NCI-H82 (cell line): Measurements from ENCODE around the gene NUTM2B.
"Not testable (repeated sequence)": the region's sequence is repeated elsewhere in the genome, so short reads cannot be mapped to it uniquely, and the experiment has no call there.

Experiments
- DNase-seq: peaks from one replicate; lab custom pipeline; 2025; lab: John Stamatoyannopoulos, UW

The NUTM2B gene

DNA sequence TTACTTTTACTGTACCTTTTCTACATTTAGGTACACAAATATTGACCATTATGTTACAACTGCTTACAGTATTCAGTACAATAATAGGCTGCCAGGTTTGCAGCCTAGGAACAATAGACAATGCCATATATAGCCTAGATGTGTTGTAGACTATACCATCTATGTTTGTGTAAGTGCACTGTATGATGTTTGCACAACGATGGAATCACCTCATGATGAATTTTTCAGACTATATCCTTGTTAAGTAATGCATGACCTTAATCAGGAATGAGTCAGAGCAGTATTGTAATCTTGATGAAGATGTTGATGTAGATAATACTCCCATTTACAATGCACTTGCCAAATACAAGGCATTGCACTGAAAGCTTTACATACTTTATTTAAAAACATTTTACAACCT is 23.6 kb downstream of the NUTM2B start:
- DNase-seq: not testable (repeated sequence)

DNA sequence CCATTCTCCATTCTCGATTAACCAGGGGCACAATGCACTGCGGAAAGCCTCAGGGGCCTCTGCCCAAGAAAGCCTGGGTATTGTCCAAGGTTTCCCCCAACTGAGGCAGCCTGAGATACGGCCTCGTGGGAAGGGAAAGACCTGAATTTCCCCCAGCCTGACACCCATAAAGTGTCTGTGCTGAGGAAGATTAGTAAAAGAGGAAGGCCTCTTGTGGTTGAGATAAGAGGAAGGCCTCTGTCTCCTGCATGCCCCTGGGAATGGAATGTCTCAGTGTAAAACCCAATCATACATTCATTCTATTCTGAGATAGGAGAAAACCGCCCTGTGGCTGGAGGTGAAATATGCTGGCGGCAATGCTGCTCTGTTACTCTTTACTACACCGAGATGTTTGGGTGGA is 41.8 kb downstream of the NUTM2B start:
- not testable (repeated sequence) for DNase-seq

DNA sequence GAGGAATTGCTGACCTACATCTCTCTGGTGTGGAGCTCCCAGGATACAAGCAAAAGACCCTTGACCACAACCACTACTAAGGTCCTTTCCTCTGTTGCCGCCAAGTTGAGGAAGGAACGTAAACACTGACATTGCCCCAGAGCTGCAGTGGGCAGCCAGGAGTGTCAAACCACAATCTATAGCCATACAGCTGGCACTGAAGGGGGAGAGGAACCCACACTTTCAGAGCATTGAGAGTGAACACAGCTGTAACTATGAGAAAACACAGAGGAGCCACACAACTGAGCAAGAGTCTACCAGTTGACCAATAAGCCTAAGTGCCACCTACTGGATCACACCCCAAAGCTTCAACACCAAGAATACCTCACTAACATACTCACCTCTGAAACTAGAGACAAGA is 45.5 kb downstream of the NUTM2B start:
- not testable (repeated sequence) for DNase-seq

DNA sequence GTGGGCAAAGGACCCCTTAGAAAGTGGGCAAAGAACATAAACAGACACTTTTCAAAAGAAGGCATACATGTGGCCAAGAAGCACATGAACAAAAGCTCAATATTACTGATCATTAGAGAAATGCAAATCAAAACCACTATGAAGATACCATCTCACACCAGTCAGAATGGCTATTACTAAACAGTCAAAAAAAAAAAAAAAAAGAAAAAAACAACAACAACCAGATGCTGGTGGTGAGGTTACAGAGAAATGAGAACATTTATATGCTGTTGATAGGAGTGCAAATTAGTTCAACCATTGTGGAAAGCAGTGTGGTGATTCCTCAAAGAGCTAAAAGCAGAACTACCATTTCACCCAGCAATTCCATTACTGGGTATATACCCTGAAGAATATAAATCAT is 50.6 kb downstream of the NUTM2B start:
- not testable (repeated sequence) for DNase-seq

DNA sequence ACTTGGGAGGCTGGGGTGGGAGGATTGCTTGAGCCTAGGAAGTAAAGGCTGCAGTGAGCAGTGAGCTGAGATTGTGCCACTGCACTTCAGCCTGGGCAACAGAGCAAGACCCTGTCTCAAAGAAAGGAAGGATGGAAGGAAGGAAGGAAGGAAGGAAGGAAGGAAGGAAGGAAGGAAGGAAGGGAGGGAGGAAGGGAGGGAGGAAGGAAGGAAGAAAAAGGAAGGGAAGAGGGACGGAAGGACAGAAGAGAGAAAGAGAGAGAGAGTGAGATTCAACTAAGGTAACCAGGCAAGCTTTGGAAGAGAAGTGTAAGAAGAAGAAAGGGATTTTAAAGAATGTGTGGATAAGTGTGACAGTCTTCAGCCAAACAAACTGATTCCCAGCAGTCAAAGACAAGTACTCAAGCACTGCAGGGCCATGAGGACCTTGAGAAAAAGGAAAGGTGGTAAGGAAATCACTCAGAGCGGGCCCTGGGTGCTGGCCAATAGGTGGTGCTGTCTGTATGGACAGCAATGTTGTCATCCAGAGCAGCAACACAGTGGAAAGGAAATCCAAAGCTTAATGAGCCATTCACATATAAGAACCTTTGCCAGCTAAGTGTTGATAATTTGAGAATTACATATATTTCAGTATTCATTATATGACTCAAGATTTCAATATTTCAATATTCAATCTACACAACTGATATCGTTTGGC is 55.4 kb downstream of the NUTM2B start:
- DNase-seq: not testable (repeated sequence)
